Measurements from ENCODE around the gene TEX14.

DNA sequence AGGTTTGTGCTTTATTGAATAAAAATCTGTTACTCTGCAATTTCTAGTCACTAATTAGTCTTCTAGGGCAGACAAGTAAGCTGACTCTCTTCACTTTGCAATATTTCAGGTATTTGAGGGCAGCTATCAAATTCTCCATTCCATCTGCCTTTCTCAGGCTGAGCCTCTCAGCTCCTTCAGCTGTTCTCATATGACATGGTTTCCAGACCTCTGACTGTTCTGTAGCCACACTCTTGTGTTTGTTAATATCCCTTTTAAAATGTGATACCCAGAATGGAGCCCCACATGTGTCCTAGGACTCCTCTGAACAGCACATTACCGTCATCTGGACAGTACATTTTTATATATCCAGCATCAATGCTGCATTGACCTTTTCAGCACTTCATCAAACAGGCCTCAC, 131.3 kb downstream of the TEX14 start:
- TF ChIP-seq, protein P1, sequence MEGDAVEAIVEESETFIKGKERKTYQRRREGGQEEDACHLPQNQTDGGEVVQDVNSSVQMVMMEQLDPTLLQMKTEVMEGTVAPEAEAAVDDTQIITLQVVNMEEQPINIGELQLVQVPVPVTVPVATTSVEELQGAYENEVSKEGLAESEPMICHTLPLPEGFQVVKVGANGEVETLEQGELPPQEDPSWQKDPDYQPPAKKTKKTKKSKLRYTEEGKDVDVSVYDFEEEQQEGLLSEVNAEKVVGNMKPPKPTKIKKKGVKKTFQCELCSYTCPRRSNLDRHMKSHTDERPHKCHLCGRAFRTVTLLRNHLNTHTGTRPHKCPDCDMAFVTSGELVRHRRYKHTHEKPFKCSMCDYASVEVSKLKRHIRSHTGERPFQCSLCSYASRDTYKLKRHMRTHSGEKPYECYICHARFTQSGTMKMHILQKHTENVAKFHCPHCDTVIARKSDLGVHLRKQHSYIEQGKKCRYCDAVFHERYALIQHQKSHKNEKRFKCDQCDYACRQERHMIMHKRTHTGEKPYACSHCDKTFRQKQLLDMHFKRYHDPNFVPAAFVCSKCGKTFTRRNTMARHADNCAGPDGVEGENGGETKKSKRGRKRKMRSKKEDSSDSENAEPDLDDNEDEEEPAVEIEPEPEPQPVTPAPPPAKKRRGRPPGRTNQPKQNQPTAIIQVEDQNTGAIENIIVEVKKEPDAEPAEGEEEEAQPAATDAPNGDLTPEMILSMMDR (IDR thresholded peaks at IDR 0.05): no peak
- TF ChIP-seq POLR2A (IDR thresholded peaks at IDR 0.05): no peak

Data from lower leg skin (tissue), 3 donors.